Activated CD8-positive, alpha-beta memory T cell treated with anti-CD3 and anti-CD28 coated beads, Interleukin-2, amount 50 U/mL, for 1 hour (primary cell): ENCODE data around the gene RIC3.

ENCODE experiments used
- DNase-seq: peaks from one replicate; pipeline ENCODE4 v3.0.0-alpha.2; 2020; ENCODE audit errors: extremely low read depth

Gene RIC3

DNA sequence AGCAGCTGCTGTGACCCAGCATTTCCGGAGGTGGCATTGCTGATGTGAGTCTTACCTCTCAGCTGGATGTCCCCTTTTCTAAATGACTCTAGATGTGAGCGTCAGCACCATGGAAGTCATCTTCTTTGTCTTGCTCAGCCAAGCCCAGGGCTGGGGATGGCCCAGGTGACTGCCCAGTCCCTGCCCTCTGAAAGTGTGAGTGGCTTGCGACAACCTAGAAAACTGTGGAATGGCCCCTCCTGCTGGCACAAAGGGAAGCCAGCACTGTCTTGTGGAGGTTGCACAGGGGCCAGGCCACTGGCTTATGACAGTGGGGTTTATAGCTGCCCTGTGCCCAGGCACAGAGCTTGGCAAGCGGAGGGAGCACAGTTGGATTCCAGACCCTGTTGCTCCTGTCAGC lies 81.6 kb downstream of the RIC3 start:
- DNase-seq: no peak

DNA sequence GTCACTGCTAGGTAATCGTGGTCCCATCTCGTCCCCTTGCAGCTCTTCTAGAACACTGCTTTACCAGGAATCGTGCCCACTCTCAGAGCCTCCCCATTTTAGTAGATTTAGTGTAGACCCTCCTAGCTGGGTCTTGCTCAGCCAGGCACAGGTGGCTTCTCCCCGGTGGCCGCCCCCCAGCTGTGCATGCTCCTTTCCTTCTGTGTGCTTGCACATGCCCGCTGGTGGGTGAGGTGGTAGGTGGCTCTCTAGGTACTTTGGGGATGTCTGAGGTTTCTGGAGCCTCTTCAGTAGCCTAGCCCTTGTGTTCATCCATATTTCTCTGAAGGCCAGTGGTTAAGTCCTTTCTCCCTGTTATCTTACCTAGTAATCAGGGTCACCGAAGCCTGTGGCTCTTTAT lies 82.3 kb downstream of the RIC3 start:
- no peak for DNase-seq

DNA sequence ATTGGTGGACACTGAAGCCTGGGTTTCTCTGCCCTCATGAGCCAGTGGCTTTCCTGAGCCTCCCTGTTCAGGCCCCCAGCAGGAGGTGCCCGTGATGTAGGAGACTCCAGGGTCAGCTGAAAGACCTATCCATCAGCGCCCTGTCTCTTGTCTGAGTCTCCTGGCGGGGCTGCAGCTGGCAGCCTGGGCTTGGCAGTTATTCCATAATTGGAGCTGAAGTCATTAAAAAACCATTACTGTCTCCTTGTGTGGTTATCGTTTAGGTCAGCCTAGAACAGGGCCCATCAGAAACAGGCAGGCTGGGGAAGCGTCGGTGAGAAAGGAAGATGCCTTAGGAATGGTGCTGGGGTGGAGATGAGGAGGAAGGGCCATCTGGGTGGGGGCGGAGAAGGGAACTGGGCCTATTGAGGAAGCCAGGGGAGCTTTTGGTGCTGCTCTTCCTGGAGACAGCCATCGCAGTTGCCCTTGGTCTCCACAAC lies 82.8 kb downstream of the RIC3 start:
- no peak for DNase-seq

- DNase-seq: no peak
Observed at GRCh38 chr11:8085011-8085645, 83.7 kb downstream of the RIC3 start.

DNA sequence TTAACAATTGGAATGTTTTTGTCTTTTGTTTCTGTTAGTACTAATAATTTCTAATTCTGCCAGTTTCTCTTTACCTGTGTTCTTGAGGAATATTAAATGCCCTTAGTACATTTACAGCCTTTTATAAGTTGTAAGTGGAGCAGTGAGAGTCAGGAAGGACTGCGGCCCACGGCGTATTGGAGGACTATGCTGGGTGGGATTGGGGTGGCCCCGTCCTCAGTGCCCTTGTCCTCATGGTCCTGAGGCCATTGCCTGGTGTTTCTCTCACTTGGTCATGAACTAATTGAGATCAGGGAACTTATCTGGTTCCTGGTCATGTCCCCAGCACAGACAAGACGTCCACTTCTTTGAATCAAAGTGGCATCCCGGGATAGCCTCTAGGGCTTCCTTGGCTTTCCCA lies 84.5 kb downstream of the RIC3 start:
- DNase-seq: no peak

GRCh38 chr11:8083871-8084281 lies 84.9 kb downstream of the RIC3 start:
- no peak for DNase-seq

GRCh38 chr11:8083088-8083395 lies 85.8 kb downstream of the RIC3 start:
- DNase-seq: no peak

DNA sequence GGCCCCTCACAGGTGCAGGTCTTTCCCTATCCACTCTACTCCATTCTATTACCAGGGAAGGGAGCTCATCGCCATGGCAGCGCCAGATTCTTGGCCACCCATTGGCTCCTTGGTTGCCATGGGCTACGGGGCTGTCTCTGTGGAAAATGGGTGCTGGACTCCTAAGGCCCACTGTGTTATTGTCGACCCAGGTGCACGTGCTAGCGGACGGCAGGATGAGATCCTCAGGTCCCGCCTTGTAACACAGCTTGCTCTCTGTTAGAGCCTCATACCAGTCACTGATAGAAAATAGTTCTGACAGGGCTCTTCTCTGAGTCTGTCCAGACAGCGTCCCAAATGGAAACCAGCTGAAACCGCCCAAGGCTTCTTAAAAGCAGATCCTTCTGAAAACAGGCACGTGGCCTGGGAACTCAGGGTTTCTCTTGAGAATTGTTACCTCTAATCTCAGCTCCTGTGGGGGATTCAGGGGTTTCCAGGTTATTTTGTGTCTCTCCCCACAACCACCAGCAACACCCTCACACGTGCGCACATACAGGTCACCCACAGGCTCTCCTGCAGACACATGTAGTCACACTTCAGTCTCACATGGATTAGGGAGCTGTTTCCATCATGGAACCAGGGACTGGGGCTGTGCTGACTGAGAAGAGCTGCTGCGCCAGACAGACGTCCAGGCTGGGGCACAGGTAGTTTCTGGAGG lies 86.3 kb downstream of the RIC3 start:
- no peak for DNase-seq

GRCh38 chr11:8081591-8082250 lies 87.1 kb downstream of the RIC3 start:
- DNase-seq: no peak

DNA sequence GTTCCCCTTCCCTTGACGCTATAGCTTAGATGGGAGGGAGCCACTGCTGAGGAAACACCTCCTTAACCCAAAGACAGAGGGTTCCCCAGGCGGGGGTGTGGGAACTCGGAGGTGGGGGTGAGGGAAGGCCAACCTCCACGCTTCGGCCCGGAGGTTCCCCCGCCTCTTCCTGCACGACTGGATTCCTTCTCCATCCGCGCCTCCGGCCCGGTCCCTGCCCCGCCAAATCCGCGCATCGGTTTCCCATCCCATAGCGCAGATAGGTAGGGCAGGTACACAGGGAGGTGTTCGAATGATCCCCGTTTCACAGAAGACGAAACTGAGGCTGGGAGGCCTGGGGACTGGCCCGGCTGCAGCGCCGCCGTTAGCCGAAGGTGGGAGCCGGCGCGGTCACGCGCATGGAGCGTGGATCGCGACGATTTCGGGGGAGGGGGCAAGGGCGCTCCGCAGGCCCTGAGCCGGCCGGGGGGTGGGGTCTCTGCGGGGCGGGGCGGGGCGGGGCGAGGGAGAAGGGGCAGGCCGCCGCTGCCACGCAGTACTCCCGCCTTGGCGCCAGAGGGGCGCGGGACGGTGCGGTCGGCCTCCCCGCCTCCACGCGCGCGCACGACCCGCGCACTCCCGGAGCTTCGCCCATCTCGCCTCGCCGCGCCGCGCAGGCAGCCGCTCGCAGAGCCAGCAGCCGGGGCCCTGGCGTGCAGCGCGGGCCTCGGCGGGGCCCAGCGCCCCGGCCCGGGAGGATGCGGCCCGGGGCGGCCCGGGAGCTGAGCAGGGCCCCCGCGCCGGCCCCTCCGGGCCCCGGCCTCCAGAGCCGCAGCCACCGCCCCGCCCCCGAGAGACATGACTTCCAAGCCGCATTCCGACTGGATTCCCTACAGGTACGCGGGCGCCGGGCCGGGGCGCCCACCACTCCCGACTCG lies 87.9 kb downstream of the RIC3 start, which contains the start of gene TUB:
TSS of gene TUB (plus strand) at position 538 of the 917 bp plus-strand sequence. CDS start at position 838, 300 bp downstream.
- DNase-seq: no peak

DNA sequence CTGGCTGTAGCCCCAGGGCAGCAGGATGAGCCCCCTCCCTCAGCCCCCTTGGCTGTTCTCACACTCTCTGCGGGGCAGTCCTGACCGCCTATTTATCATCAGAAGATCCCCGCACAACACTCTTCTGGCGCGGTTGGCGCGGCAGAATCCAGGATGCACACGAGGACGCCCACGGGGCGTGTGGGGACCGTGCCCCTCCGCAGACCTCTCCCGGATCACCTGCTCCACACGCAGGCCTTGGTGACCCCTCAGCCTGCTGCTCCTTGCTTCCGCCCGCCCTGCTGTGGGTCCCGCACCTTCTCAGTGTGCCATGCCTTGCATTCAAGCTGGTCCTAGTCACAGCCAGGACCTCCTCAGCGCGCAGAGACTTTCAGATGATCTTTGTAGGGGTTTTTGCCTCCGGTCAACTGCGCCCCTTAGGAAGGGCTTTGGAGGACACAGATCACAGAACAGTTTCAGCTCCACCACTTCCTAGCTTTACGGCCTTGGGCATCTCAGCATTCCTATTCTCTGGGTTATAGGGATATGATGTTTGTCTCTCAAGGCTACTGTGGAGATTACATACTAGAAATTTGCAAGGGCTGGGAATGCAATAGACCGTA lies 88.7 kb downstream of the RIC3 start:
- no peak for DNase-seq

- DNase-seq: no peak
Observed at GRCh38 chr11:8079111-8079675, 89.6 kb downstream of the RIC3 start.

DNA sequence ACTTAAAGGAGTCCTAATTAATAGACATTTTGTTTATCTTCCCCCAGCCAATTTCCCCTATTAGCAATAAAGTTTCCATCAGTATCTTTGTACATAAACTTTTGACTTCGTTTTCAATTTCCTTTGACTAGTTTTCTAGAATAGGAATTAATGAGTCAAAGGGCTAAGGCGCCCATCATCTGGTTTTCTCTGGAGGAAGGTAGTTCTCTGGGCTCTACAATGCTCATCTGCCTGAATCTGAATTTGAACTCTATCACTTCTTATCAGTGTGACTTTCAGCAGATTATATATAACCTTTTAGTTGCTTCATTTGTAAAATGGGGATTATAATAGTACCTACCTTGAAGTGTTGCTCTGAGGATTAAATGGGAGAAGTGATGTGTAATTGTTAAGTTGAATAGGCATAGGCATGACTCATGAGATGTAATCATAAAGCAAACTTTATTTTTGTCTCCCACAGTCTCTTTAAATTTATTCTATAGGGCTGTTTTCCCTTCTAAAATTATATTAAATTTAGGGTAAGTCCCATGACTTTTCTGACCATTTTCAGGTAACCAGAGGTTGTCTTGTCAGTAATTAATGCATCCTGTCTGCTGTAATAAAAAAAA lies 93.6 kb downstream of the RIC3 start:
- DNase-seq: no peak

DNA sequence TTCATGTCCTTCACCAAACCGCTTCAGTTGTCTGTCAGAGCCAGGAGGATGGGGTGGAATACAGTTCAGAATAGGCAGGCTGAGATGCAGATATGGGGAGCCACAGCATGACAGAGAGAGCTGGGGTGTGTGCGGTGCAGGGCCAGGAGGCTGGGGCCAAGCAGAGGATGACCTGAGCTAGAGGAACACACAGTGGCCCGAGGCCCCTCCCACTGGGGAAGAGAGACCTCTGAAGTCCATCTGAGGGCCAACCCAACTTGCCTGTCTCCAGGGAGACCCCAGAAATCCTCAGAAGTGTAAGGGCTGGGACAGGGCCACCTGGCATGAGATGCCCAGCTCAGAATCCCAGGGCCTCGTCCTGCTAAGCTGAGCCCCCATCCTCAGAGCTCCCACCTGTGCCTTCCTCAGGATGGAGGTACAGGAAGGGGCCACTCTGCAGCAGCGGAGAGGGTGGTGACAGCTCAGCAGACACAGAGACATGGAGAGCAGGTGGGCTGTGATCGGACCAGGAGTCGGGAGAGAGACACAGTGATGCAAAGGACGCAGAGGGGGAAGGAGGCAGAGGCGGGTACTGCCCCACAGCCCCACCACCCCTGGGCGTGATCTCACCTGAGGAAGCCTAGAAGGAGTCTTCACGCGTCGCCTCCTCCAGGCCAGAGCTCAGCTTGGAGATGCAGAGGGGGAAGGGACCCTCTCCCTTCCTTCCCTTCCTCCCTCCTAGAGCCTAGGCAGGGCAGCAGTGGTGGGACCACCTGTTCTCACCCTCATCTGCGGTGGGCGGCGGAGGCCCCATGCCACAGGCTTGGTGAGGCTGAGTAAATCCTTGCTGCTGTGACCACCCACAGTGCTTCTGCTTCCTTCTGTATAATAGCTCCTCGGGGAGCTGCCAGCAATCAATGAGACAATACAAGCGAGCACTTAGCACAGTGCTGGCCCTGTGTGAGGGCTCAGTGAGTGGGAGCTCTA lies 96.9 kb downstream of the RIC3 start:
- no peak for DNase-seq

GRCh38 chr11:8070417-8071115 lies 98.3 kb downstream of the RIC3 start:
- DNase-seq: no peak

GRCh38 chr11:8069771-8070170 lies 99.1 kb downstream of the RIC3 start:
- no peak for DNase-seq

DNA sequence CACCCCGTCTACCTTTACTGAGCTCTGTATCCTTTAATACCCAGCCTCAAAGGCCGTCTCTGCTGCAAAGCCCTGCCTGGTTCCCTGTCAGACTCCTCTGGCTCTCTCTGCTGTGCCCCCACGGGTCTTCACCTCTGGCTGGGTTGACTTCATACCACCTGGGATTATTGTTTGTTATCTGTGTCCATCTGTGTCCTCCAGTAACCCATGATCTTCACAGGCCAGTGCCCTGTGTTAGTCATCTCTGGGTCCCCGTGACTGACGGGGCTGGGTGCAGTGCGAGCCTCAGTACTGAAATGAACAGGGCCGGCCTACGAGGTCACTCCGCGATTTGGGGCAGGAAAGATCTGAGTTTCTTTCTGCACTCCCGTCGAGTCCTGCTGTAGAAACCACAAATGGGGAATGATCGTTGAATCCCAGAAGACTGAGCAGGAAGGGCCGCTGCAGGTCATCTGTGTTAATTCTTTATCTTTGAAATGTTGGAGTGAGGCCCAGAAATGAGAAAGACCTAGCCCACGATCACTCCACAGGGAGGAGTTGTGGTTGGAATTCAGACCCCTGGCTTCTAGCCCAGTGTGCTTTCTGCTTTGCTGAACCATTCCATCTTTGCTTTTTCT lies 100.1 kb downstream of the RIC3 start:
- no peak for DNase-seq

DNA sequence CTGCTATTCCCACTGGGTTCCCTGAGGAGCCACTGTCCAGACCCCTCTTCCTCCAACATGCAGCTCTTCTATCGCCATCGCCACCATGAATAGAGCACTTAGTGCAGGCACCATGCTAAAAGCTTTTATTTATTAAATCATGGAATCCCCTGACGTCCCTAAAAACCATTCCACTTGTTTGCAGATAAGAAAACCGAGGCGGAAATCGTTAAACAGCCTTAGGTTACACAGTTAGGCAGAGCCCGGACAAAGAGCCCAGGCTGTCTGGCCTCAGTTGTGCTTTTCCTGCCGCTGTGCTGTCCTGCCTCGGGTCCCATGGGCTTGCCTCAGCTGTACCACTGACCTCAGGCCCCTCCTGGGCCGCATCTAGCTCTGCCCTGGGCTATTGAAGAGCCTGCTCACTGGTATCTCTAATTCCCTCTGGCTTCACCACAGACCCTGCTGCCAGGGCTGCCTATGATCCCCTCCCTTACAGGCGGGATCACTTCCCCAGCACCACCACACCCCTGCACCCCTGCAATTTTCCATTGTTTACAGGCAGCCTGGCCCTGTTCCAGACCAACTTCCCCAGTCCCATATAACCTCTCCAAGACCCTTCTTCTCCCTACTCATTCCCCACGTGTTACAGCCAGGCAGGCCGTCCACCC lies 100.8 kb downstream of the RIC3 start:
- no peak for DNase-seq
